CD4-positive, alpha-beta T cell treated with Interleukin-10 for 1 hour (primary cell): ENCODE data around the gene MEDAG.

Experiments
- DNase-seq: peaks from one replicate; pipeline ENCODE4 v3.0.0-alpha.2; 2020

The MEDAG gene

GRCh38 chr13:30873499-30873898 lies 32.6 kb upstream of the MEDAG start:
- DNase-seq: no peak

- no peak for DNase-seq
Measured at GRCh38 chr13:30874111-30874510, 32.0 kb upstream of the MEDAG start.

- DNase-seq: no peak
Measured at GRCh38 chr13:30874561-30874960, 31.5 kb upstream of the MEDAG start.

- DNase-seq: no peak
Measured at GRCh38 chr13:30877335-30877734, 28.7 kb upstream of the MEDAG start.

GRCh38 chr13:30880151-30880855 lies 25.8 kb upstream of the MEDAG start:
- DNase-seq: no peak

- DNase-seq: no peak
Measured at GRCh38 chr13:30880856-30881155, 25.3 kb upstream of the MEDAG start.

- DNase-seq: no peak
Measured at GRCh38 chr13:30881191-30881651, 24.9 kb upstream of the MEDAG start.

GRCh38 chr13:30882026-30882850 lies 23.8 kb upstream of the MEDAG start:
- no peak for DNase-seq

- DNase-seq: no peak
Measured at GRCh38 chr13:30882996-30883766, 22.9 kb upstream of the MEDAG start.

GRCh38 chr13:30884543-30884942 lies 21.5 kb upstream of the MEDAG start:
- DNase-seq: no peak

- no peak for DNase-seq
Measured at GRCh38 chr13:30889196-30889690, 16.8 kb upstream of the MEDAG start.

- no peak for DNase-seq
Measured at GRCh38 chr13:30892966-30893365, 13.1 kb upstream of the MEDAG start.

- DNase-seq: no peak
Measured at GRCh38 chr13:30895773-30896172, 10.3 kb upstream of the MEDAG start.

GRCh38 chr13:30898070-30898469 lies 8.0 kb upstream of the MEDAG start:
- no peak for DNase-seq

- no peak for DNase-seq
Measured at GRCh38 chr13:30898678-30899241, 7.3 kb upstream of the MEDAG start.

GRCh38 chr13:30900436-30900835 lies 5.6 kb upstream of the MEDAG start:
- no peak for DNase-seq

GRCh38 chr13:30900952-30901749 lies 4.9 kb upstream of the MEDAG start:
- DNase-seq: no peak

GRCh38 chr13:30904043-30904442 lies 2.0 kb upstream of the MEDAG start:
- no peak for DNase-seq

- DNase-seq: no peak
Measured at GRCh38 chr13:30906411-30907051, 460 bp downstream of the MEDAG start.

- DNase-seq: no peak
Measured at GRCh38 chr13:30907121-30907861, 1.2 kb downstream of the MEDAG start.

- DNase-seq: no peak
Measured at GRCh38 chr13:30908416-30908980, 2.4 kb downstream of the MEDAG start.
